Gastrocnemius medialis (tissue), 4 donors: Measurements from ENCODE around the gene C4orf50. TPM values are rescaled to one million over a fixed set of nuclear protein-coding genes. Genes with fewer than 3 reads are reported as not detected.

Experiments used
- ATAC-seq, 2 donors: fragments of 150-250 bp; one replicate each; pipeline ENCODE4 v1.9.1; 2016
- DNase-seq, 2 donors: peaks; one replicate each; pipeline ENCODE4 v3.0.0-alpha.2; 2019
- H3K27ac ChIP-seq, 4 donors: fragments of 200-600 bp; sonication (generic); 1 replicate in 1 of 4; 2 replicates in 3 of 4; pipeline ENCODE4 v1.5.1; 2016 to 2018; ENCODE audit warnings: mild to moderate bottlenecking in 2 of 4, moderate library complexity in 1 of 4
- H3K27me3 ChIP-seq, 3 donors: fragments of 200-600 bp; sonication (generic) in 2 of 3; 1 replicate in 1 of 3; 2 replicates in 2 of 3; pipeline versions ENCODE4 v1.5.1 to v1.6.0; 2016 to 2019; ENCODE audit warnings: mild to moderate bottlenecking in 1 of 3, moderate library complexity in 1 of 3
- H3K36me3 ChIP-seq, 2 donors: fragments of 200-600 bp; sonication (generic) in 1 of 2; one replicate each; pipeline ENCODE4 v1.5.1; 2017 to 2018
- H3K4me1 ChIP-seq, 2 donors: fragments of 200-600 bp; sonication (generic) in 1 of 2; one replicate each; pipeline ENCODE4 v1.5.1; 2016 to 2017; ENCODE audit warnings: mild to moderate bottlenecking in 2 of 2
- H3K4me3 ChIP-seq, 4 donors: fragments of 200-600 bp; sonication (generic) in 3 of 4; 1 replicate in 1 of 4; 2 replicates in 3 of 4; pipeline ENCODE4 v1.5.1; 2016 to 2019; ENCODE audit warnings: mild to moderate bottlenecking in 2 of 4
- H3K9me3 ChIP-seq, 3 donors: fragments of 200-600 bp; sonication (generic) in 2 of 3; 1 replicate in 1 of 3; 2 replicates in 2 of 3; pipeline ENCODE4 v1.5.1; 2016 to 2019
- POLR2A ChIP-seq, 2 donors: fragments of 450-650 bp; IDR thresholded peaks; one replicate each; pipeline ENCODE4 v1.6.1; 2017; ENCODE audit warnings: antibody characterized with exemption in 2 of 2, mild to moderate bottlenecking in 2 of 2, moderate library complexity in 2 of 2
- in situ Hi-C, 4 donors: fragments of 200-750 bp; cut with MboI; loops; one replicate each; pipeline versions ENCODE4 v1.15.0 to v1.8.0; 2017; ENCODE audit warnings: low sequenced_read_pairs in 4 of 4
- intact Hi-C: fragments of 100-400 bp; cut with DNase I; formaldehyde crosslinking; loops from one replicate; pipeline ENCODE4 v1.15.1; 2023; ENCODE audit warnings: low total_unique reads
- total RNA-seq, 4 donors: library from RNA; depleted of rRNA; stranded (reverse); fragments of >200 nt; gene quantifications; one replicate each; pipeline versions ENCODE4 v1.1.0 to v1.2.3, GENCODE V29; 2016
- TF ChIP-seq, protein P1 (sequence below), 5 experiments: fragments of 450-650 bp in 3 of 5; fragments of 200-600 bp in 2 of 5; sonication (generic) in 2 of 5; IDR thresholded peaks in 4 of 5; conservative IDR thresholded peaks in 1 of 5; 1 replicate in 4 of 5; 2 replicates in 1 of 5; pipeline ENCODE4 v1.5.1; 2016 to 2019; ENCODE audit warnings: antibody characterized with exemption in 5 of 5, mild to moderate bottlenecking in 3 of 5, moderate library complexity in 3 of 5

The C4orf50 gene
- total RNA-seq, 4 donors from 2014 or later = 0.03 TPM; not detected in 3

DNA sequence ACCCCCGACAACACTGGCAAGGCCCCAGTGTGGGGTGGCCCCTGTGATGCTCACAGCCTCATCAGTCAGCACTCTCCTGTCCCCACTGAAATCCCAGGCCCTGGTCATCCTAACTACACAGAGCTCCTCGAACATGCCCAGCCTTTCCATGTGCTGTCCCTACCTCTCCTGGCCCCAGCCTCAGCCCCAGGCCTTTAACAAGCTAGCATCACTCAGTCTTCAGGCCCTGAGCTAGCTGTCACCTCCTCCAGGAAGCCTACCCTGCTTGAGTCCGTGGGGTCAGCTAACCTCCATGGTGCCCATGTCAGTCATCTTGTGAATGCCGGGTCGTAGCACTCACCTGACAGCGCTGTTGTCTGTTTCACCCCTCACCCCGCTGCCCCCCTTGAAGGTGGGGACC, 25.6 kb upstream of the C4orf50 start:
- Histone ChIP-seq H3K9me3 (no peaks in the 10 kb centered on the region), H3K27me3 (peaks cover 0 to 5% (median 0%) of the 10 kb centered on the region in 3 donors), H3K4me1 (no peaks in the 10 kb centered on the region), H3K36me3 (no peaks in the 10 kb centered on the region), H3K27ac (no peak overlapping the region), H3K4me3 (no peak overlapping the region)
- no peak for TF ChIP-seq POLR2A (IDR thresholded peaks at IDR 0.05)
- TF ChIP-seq, protein P1, sequence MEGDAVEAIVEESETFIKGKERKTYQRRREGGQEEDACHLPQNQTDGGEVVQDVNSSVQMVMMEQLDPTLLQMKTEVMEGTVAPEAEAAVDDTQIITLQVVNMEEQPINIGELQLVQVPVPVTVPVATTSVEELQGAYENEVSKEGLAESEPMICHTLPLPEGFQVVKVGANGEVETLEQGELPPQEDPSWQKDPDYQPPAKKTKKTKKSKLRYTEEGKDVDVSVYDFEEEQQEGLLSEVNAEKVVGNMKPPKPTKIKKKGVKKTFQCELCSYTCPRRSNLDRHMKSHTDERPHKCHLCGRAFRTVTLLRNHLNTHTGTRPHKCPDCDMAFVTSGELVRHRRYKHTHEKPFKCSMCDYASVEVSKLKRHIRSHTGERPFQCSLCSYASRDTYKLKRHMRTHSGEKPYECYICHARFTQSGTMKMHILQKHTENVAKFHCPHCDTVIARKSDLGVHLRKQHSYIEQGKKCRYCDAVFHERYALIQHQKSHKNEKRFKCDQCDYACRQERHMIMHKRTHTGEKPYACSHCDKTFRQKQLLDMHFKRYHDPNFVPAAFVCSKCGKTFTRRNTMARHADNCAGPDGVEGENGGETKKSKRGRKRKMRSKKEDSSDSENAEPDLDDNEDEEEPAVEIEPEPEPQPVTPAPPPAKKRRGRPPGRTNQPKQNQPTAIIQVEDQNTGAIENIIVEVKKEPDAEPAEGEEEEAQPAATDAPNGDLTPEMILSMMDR (IDR thresholded peaks at IDR 0.05 in 4 of 5, conservative IDR thresholded peaks at IDR 0.05 in 1 of 5) = no peak
- DNase-seq (no peak), ATAC-seq (no peak)
- in situ Hi-C loops = no loop called here
- intact Hi-C loops = no loop called here

DNA sequence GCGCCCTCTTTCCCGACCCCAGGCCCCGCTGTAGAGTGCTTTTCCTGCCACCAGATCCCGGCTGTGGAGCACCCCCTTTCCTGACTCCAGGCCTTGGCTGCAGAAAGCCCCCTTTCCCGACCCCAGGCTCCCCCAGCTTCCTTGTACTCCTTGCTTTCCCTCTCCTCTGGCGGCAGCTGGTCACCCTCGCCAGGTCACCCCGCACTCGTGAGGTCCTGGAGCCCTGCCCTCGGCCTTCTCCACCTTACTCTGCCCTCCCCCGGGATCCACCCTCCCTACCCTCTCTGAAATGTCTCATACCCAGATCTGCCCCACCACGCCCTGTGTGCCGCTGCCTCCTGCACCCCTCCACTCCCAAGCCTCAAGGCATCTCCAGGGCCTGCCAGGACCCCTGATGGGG, 25.0 kb upstream of the C4orf50 start:
- Histone ChIP-seq H3K27ac (no peak overlapping the region), H3K36me3 (no peaks in the 10 kb centered on the region), H3K4me1 (no peaks in the 10 kb centered on the region), H3K9me3 (no peaks in the 10 kb centered on the region), H3K27me3 (peaks cover 0 to 5% (median 0%) of the 10 kb centered on the region in 3 donors), H3K4me3 (no peak overlapping the region)
- ATAC-seq = no peak
- in situ Hi-C loops (no loop called here), intact Hi-C loops (no loop called here)
- TF ChIP-seq, protein P1 (IDR thresholded peaks at IDR 0.05 in 4 of 5, conservative IDR thresholded peaks at IDR 0.05 in 1 of 5) = no peak
- TF ChIP-seq POLR2A (IDR thresholded peaks at IDR 0.05) = no peak
- no peak for DNase-seq

DNA sequence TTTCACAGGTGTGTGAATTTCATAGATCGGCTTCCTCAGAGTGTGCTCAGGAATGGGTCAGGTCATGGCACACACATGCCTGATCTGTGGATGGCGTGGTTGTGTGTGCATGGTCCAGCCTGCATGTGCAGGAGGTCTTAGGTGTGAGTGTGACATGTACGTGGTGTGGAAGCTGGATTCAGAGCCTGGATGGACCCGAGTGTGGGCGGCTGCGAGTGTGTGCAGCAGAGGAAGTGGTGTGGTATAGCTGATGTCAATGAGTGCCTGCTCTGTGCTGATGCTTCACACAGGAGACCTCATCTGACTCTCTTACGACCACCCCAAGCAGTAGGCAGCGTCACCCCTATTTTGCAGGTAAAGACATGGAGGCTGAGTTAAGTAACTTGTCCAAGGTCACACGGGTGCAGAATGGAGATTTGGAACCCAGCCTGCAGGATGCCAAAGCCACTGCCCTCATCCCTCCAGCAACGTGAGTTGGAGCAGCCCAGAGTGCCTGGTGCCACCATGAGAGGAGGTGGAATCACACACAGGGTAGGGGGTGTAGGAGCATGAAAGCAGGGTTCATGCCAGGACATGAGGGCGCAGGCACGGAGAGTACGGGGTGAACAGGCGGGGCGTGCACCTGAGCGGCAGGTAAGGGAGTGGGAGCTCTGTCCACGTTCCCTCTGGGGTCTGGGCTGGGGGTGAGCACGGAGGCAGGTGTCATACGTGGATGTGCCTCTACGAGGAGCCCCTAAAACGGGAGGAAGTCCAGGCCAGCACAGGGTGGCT, 24.2 kb upstream of the C4orf50 start:
- H3K36me3 ChIP-seq = no peaks in the 10 kb centered on the region
- in situ Hi-C loops = no loop called here
- no peaks in the 10 kb centered on the region for H3K9me3 ChIP-seq
- H3K4me3 ChIP-seq = no peak overlapping the region
- DNase-seq (no peak), ATAC-seq (no peak)
- H3K27ac ChIP-seq = no peak overlapping the region
- intact Hi-C loops = no loop called here
- no peaks in the 10 kb centered on the region for H3K4me1 ChIP-seq
- TF ChIP-seq POLR2A (IDR thresholded peaks at IDR 0.05) = no peak
- TF ChIP-seq, protein P1 (IDR thresholded peaks at IDR 0.05 in 4 of 5, conservative IDR thresholded peaks at IDR 0.05 in 1 of 5) = no peak
- H3K27me3 ChIP-seq = peaks cover 0 to 5% (median 0%) of the 10 kb centered on the region in 3 donors

DNA sequence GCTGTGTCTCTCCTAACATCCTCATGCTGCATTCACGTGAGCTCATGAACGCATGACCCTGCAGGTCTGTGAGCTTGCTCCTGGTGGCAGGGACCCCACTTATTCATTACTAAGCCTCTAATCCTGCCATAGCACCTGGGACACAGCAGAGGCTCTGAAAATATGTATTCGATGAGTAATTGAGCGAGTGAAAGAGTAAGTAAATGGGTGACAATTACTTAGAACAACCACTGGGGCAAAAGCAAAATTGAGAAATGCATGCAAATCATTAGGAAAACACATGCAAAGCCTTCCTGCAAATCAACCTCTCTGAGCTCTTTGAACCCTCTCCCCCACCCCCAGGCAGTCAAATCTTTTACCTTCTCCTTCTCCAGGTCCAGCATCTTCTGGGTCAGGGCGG, 23.6 kb upstream of the C4orf50 start:
- peaks cover 0 to 5% (median 0%) of the 10 kb centered on the region in 3 donors for H3K27me3 ChIP-seq

More for the DNA sequence above, 23.6 kb upstream of the C4orf50 start:
- H3K4me3 ChIP-seq = no peak overlapping the region
- H3K36me3 ChIP-seq = no peaks in the 10 kb centered on the region
- intact Hi-C loops (no loop called here), in situ Hi-C loops (no loop called here)
- no peak for TF ChIP-seq POLR2A (IDR thresholded peaks at IDR 0.05)
- TF ChIP-seq, protein P1 (IDR thresholded peaks at IDR 0.05 in 4 of 5, conservative IDR thresholded peaks at IDR 0.05 in 1 of 5) = no peak
- DNase-seq = no peak
- no peaks in the 10 kb centered on the region for H3K4me1 ChIP-seq
- H3K9me3 ChIP-seq = no peaks in the 10 kb centered on the region
- ATAC-seq = no peak
- H3K27ac ChIP-seq = no peak overlapping the region
